ENCODE measurements around the gene SLC12A7. TPM values are rescaled to one million over a fixed set of nuclear protein-coding genes. Genes with fewer than 3 reads are reported as not detected.

Gene SLC12A7
- total RNA-seq, 1 donor from 2014 or later: 101 TPM

- Histone ChIP-seq H3K27ac (no peak overlapping the region), H3K9me3 (no peaks in the 10 kb centered on the region), H3K4me1 (no peaks in the 10 kb centered on the region), H3K4me3 (no peak overlapping the region), H3K36me3 (no peaks in the 10 kb centered on the region), H3K27me3 (peaks cover 8% of the 10 kb centered on the region)
- no peak for DNase-seq (ENCODE audit: low spot score in 2 of 2)
- no peak for TF ChIP-seq CTCF (IDR thresholded peaks at IDR 0.05)
- intact Hi-C loops (cut with DNase I): no loop called here
Observed at GRCh38 chr5:1156754-1157460, 45.0 kb upstream of the SLC12A7 start.

GRCh38 chr5:1156033-1156753, 44.3 kb upstream of the SLC12A7 start:
- no peak for TF ChIP-seq CTCF (IDR thresholded peaks at IDR 0.05)
- no peak for DNase-seq (ENCODE audit: low spot score in 2 of 2)
- peak overlapping the region; percentile 21 to 45 for H3K4me3 ChIP-seq
- H3K27ac ChIP-seq: no peak overlapping the region
- H3K4me1 ChIP-seq: no peaks in the 10 kb centered on the region
- no peaks in the 10 kb centered on the region for H3K36me3 ChIP-seq
- peaks cover 8% of the 10 kb centered on the region for H3K27me3 ChIP-seq
- intact Hi-C loops (cut with DNase I): no loop called here
- H3K9me3 ChIP-seq: no peaks in the 10 kb centered on the region

GRCh38 chr5:1155191-1156032, 43.5 kb upstream of the SLC12A7 start:
- DNase-seq (ENCODE audit: low spot score in 2 of 2): no peak
- intact Hi-C loops (cut with DNase I): no loop called here
- H3K27me3 ChIP-seq: peaks cover 8% of the 10 kb centered on the region

GRCh38 chr5:1153428-1153827, 41.6 kb upstream of the SLC12A7 start:
- intact Hi-C loops (cut with DNase I): no loop called here
- no peak for DNase-seq (ENCODE audit: low spot score in 2 of 2)
- Histone ChIP-seq H3K27ac (no peak overlapping the region), H3K36me3 (no peaks in the 10 kb centered on the region), H3K4me3 (no peak overlapping the region), H3K4me1 (no peaks in the 10 kb centered on the region), H3K9me3 (no peaks in the 10 kb centered on the region), H3K27me3 (peaks cover 8% of the 10 kb centered on the region)
- TF ChIP-seq CTCF (IDR thresholded peaks at IDR 0.05): no peak

More at GRCh38 chr5:1155191-1156032, 43.5 kb upstream of the SLC12A7 start:
- Histone ChIP-seq H3K4me1 (no peaks in the 10 kb centered on the region), H3K36me3 (no peaks in the 10 kb centered on the region), H3K4me3 (peak overlapping the region; percentile 21 to 45), H3K9me3 (no peaks in the 10 kb centered on the region), H3K27ac (no peak overlapping the region)
- TF ChIP-seq CTCF (IDR thresholded peaks at IDR 0.05): no peak

- no peaks in the 10 kb centered on the region for H3K36me3 ChIP-seq
- no peak for TF ChIP-seq CTCF (IDR thresholded peaks at IDR 0.05)
Observed at GRCh38 chr5:1152771-1153282, 41.0 kb upstream of the SLC12A7 start.

More at GRCh38 chr5:1152771-1153282, 41.0 kb upstream of the SLC12A7 start:
- no peak for DNase-seq (ENCODE audit: low spot score in 2 of 2)
- intact Hi-C loops (cut with DNase I): no loop called here
- Histone ChIP-seq H3K4me3 (no peak overlapping the region), H3K9me3 (no peaks in the 10 kb centered on the region), H3K27ac (no peak overlapping the region), H3K4me1 (no peaks in the 10 kb centered on the region), H3K27me3 (peaks cover 8% of the 10 kb centered on the region)

Measured in ascending aorta (tissue), 2 donors.